GM13976 (cell line): ENCODE measurements around the gene WRAP53.

ENCODE experiments used
- DNase-seq: peaks from one replicate; pipeline ENCODE4 v3.0.0; 2012; ENCODE audit warnings: low spot score
- CTCF ChIP-seq: IDR thresholded peaks from 2 replicates; pipeline ENCODE4 v1.5.1; 2012; ENCODE audit warnings: borderline replicate concordance, mild to moderate bottlenecking; ENCODE audit not compliant: insufficient read depth; ENCODE audit errors: extremely low read depth, missing control alignments, control extremely low read depth
- in situ Hi-C: fragments of 300-500 bp; cut with MboI; formaldehyde crosslinking; loops from one replicate; pipeline ENCODE4 v1.12.0; 2022; ENCODE audit warnings: low sequenced_read_pairs, mixed read lengths, inconsistent platforms; ENCODE audit not compliant: unreplicated experiment

Gene WRAP53

DNA sequence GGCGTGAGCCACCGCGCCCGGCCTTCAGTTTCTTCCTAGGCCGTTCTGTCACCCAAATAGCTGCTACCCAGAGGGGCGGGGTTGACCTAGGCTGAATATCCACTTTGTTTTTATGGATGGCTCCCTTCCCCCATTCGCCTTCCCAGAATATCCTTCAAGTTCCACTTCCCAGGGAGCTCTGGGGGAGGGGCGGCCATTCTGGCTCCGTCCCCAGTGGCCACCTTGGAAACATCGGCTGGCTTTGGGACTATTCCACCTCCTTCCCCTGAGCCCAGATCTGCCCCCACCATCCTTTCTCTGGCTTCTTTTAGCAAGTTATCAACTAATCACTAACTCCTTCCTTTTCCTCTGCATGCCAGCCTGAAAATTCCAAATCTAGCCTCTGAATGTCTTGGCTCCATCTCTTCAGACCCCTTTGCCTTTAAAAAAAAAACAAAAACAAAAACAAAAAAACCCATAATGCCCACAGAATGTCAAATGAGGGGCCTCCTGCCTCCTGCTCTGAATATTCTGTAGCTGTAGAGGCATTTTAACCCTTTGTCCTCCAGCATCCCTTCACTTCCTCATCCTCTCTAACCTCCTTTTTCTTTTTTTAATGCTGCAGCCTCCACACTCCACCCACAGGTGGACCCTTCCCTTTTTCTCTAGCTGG, 31.2 kb upstream of the WRAP53 start:
- DNase-seq = no peak
- no peak for TF ChIP-seq CTCF
- in situ Hi-C loops = no loop called here

DNA sequence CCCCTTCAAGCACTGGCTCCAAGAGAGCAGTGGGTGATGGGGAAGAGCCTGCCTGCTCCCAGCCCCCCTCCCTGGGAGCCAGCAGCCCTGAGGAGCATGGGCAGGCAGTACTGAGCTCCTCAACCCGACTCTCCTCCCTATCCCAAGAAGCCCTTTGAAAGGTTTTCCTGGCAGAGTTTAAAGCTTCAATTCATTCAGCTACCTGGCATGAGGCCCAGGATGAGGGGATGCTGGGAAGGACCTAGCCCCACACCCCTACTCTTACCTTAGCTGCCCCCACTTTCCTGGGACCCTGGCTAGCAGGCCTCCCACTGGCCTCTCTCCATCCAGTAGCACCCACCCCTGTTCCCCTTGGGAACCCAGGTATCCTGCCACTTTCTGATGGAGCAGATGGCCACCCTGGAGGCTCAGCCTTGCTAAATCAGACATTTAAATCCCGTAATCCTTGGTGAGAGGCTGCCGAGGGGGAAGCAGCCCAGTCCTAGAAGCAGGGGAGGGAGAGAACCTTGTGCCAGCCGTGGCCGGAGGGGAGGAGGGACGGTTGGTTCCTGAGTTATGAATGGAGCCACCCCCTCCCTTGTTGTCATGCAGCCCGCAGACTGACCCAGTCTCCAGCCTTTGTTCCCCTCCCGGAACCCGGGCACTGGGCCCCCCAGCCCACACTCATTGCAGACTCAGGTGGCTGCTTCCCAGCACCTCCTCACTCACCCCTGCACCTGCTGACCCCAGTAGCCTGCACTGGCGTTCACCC, 20.4 kb upstream of the WRAP53 start:
- TF ChIP-seq CTCF = no peak
- no peak for DNase-seq
- in situ Hi-C loops = no loop called here

DNA sequence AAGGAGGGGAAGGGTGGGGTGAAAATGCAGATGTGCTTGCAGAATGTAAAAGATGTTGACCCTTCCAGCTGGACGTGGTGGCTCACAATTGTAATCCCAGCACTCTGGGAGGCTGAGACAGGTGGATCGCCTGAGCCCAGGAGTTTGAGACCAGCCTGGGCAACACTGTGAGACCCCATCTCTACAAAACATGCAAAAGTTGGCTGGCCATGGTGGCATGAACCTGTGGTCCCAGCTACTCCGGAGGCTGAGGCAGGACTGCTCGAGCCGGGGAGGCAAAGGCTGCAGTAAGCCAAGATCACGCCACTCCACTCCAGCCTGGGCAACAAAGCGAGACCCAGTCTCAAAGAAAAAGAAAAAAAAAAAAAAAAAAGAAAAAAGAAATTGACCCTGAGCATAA, 19.8 kb upstream of the WRAP53 start:
- no peak for DNase-seq
- TF ChIP-seq CTCF = no peak
- in situ Hi-C loops = no loop called here

DNA sequence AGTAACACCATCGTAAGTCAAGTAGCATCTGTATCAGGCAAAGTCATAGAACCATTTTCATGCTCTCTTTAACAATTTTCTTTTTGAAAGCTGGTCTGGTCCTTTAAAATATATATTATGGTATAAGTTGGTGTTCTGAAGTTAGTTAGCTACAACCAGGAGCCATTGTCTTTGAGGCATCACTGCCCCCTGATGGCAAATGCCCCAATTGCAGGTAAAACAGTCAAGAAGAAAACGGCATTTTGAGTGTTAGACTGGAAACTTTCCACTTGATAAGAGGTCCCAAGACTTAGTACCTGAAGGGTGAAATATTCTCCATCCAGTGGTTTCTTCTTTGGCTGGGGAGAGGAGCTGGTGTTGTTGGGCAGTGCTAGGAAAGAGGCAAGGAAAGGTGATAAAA, 15.0 kb upstream of the WRAP53 start:
- no peak for TF ChIP-seq CTCF
- in situ Hi-C loops = no loop called here
- no peak for DNase-seq

DNA sequence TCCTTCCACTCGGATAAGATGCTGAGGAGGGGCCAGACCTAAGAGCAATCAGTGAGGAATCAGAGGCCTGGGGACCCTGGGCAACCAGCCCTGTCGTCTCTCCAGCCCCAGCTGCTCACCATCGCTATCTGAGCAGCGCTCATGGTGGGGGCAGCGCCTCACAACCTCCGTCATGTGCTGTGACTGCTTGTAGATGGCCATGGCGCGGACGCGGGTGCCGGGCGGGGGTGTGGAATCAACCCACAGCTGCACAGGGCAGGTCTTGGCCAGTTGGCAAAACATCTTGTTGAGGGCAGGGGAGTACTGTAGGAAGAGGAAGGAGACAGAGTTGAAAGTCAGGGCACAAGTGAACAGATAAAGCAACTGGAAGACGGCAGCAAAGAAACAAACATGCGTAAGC, 13.3 kb upstream of the WRAP53 start:
- TF ChIP-seq CTCF = no peak
- DNase-seq = no peak
- in situ Hi-C loops = no loop called here

GRCh38 chr17:7676533-7676932, 11.7 kb upstream of the WRAP53 start:
- no peak for TF ChIP-seq CTCF
- no peak for DNase-seq
- in situ Hi-C loops = no loop called here
